GM12874 (cell line): ENCODE measurements around the gene ISX.

ENCODE experiments used
- CTCF ChIP-seq: IDR thresholded peaks from 2 replicates; pipeline ENCODE4 v1.5.1; 2011; ENCODE audit warnings: low read depth, mild to moderate bottlenecking, control low read depth, low read length, moderate library complexity; ENCODE audit not compliant: insufficient read depth

ISX gene

GRCh38 chr22:35114131-35114980, 48.4 kb downstream of the ISX start:
- TF ChIP-seq CTCF = no peak

- TF ChIP-seq CTCF = no peak
These were observed 49.6 kb downstream of the ISX start for GRCh38 chr22:35115515-35115914.

GRCh38 chr22:35116269-35116668, 50.3 kb downstream of the ISX start:
- TF ChIP-seq CTCF = no peak

- TF ChIP-seq CTCF = 0 out of 2 replicates have a peak, but pooled peaks have one; percentile 14
These were observed 50.9 kb downstream of the ISX start for GRCh38 chr22:35116817-35117216.

- no peak for TF ChIP-seq CTCF
These were observed 53.5 kb downstream of the ISX start for GRCh38 chr22:35119494-35119893.

GRCh38 chr22:35124691-35125219, 58.8 kb downstream of the ISX start:
- no peak for TF ChIP-seq CTCF

GRCh38 chr22:35126993-35127392, 61.0 kb downstream of the ISX start:
- TF ChIP-seq CTCF = no peak
